Stomach smooth muscle (tissue), 2 donors: ENCODE results near the gene SULT1C4.

ENCODE experiments used
- H3K27ac ChIP-seq: one replicate; pipeline ENCODE4 v1.7.0; 2013; ENCODE audit warnings: mild to moderate bottlenecking, low read length, inconsistent platforms
- H3K27me3 ChIP-seq, 2 donors: one replicate each; pipeline ENCODE4 v1.7.0; 2013; ENCODE audit warnings: low read length in 2 of 2; ENCODE audit not compliant: insufficient read depth in 2 of 2, control insufficient read depth in 1 of 2
- H3K36me3 ChIP-seq, 2 donors: one replicate each; pipeline ENCODE4 v1.7.0; 2013; ENCODE audit warnings: low read length in 2 of 2; ENCODE audit not compliant: control insufficient read depth in 2 of 2, insufficient read depth in 2 of 2
- H3K4me1 ChIP-seq: one replicate; pipeline ENCODE4 v1.7.0; 2013; ENCODE audit warnings: low read length; ENCODE audit not compliant: control insufficient read depth, insufficient read depth
- H3K4me3 ChIP-seq, 2 donors: one replicate each; pipeline ENCODE4 v1.7.0; 2013; ENCODE audit warnings: low read length in 2 of 2
- H3K9ac ChIP-seq, 2 donors: one replicate each; pipeline ENCODE4 v1.7.0; 2013; ENCODE audit warnings: low read length in 2 of 2, mild to moderate bottlenecking in 1 of 2
- H3K9me3 ChIP-seq, 2 donors: one replicate each; pipeline ENCODE4 v1.7.0; 2013; ENCODE audit warnings: low read length in 2 of 2; ENCODE audit not compliant: control insufficient read depth in 2 of 2
- donor health status: healthy.
- donor health status: Pancreatic carcinoma.

Gene SULT1C4

DNA sequence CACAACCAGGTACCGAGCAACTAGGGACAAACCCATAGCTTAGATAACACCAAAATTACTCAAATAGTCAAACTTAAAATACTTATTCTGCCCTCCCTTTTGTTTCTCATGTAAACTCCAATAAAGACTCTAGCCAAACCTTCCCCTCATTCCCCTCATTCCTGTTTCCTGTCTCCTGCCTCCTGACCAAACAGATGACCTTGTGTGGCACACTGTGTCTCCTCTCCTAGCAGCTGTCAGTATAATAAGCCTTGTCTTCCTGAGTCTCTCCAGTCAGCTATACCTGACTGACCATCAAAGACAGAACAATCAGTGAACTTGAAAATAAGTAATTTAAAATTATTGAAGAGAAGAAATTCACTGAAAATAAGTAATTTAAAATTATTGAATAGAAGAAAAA lies 14.3 kb downstream of the SULT1C4 start:
- Histone ChIP-seq H3K9ac (no peak overlapping the region), H3K9me3 (peaks cover 0 to 9% of the 10 kb centered on the region in 2 donors), H3K27me3 (no peaks in the 10 kb centered on the region), H3K27ac (no peak overlapping the region), H3K4me1 (no peaks in the 10 kb centered on the region), H3K4me3 (no peak overlapping the region), H3K36me3 (peaks cover 0 to under 1% of the 10 kb centered on the region in 2 donors)

GRCh38 chr2:108393197-108393596 lies 15.4 kb downstream of the SULT1C4 start:
- Histone ChIP-seq H3K27me3 (no peaks in the 10 kb centered on the region), H3K4me3 (no peak overlapping the region), H3K36me3 (no peaks in the 10 kb centered on the region), H3K9me3 (peaks cover 0 to 9% of the 10 kb centered on the region in 2 donors), H3K4me1 (no peaks in the 10 kb centered on the region), H3K27ac (no peak overlapping the region), H3K9ac (no peak overlapping the region)

DNA sequence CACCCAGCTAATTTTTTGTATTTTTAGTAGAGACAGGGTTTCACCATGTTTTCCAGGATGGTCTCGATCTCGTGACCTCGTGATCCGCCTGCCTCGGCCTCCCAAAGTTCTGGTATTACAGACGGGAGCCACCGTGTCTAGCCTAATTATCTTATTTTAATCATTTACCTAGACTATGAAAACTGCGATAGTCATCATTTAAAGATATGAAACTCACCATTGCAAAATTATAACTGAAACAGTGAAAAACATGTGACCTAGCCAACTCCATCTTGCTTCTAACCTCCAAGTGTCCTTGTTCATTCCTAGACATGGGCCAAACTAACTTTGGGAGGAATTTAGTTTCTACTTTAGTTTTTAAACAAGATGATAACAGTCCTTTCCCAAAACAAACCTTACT lies 17.4 kb downstream of the SULT1C4 start:
- H3K9ac ChIP-seq, result no peak overlapping the region
- H3K36me3 ChIP-seq, result no peaks in the 10 kb centered on the region
- H3K9me3 ChIP-seq, result peaks cover 6 to 26% of the 10 kb centered on the region in 2 donors
- no peaks in the 10 kb centered on the region for H3K27me3 ChIP-seq
- H3K4me1 ChIP-seq, result no peaks in the 10 kb centered on the region
- no peak overlapping the region for H3K4me3 ChIP-seq
- no peak overlapping the region for H3K27ac ChIP-seq

- H3K4me3 ChIP-seq, result no peak overlapping the region
- H3K27me3 ChIP-seq, result no peaks in the 10 kb centered on the region
- no peaks in the 10 kb centered on the region for H3K36me3 ChIP-seq
- H3K9me3 ChIP-seq, result peaks cover 6 to 20% of the 10 kb centered on the region in 2 donors
- no peaks in the 10 kb centered on the region for H3K4me1 ChIP-seq
- H3K9ac ChIP-seq, result no peak overlapping the region
- no peak overlapping the region for H3K27ac ChIP-seq
Measured at GRCh38 chr2:108396845-108397244, 19.1 kb downstream of the SULT1C4 start.

GRCh38 chr2:108399479-108399878 lies 21.7 kb downstream of the SULT1C4 start:
- Histone ChIP-seq H3K27me3 (no peaks in the 10 kb centered on the region), H3K36me3 (no peaks in the 10 kb centered on the region), H3K27ac (no peak overlapping the region), H3K9ac (no peak overlapping the region), H3K4me1 (peaks cover 3% of the 10 kb centered on the region), H3K9me3 (peaks cover 6 to 18% of the 10 kb centered on the region in 2 donors), H3K4me3 (no peak overlapping the region)

DNA sequence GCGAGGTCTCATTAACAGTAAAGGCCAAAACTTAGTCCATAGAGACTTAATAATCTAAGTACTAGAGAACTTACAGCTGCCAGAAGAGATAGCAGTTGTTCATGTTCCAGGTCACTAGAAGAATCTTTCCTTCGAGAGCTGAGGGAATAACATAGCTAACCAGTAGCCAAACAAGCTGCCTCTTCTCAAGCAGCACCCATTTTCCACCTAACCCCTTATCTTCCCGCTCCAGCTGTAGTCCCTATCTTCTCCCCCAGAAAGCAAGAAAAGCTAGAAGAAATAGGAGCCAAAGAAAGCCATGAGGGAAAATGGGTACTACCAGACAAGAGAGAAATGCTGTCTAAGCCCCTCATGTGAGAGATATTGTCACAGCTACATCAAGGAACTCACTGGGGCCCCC lies 24.0 kb downstream of the SULT1C4 start:
- H3K27ac ChIP-seq, result no peak overlapping the region
- H3K36me3 ChIP-seq, result no peaks in the 10 kb centered on the region
- no peaks in the 10 kb centered on the region for H3K27me3 ChIP-seq
- H3K9ac ChIP-seq, result no peak overlapping the region
- H3K4me1 ChIP-seq, result peaks cover 3% of the 10 kb centered on the region
- H3K9me3 ChIP-seq, result peaks cover 6 to 18% of the 10 kb centered on the region in 2 donors
- no peak overlapping the region for H3K4me3 ChIP-seq

DNA sequence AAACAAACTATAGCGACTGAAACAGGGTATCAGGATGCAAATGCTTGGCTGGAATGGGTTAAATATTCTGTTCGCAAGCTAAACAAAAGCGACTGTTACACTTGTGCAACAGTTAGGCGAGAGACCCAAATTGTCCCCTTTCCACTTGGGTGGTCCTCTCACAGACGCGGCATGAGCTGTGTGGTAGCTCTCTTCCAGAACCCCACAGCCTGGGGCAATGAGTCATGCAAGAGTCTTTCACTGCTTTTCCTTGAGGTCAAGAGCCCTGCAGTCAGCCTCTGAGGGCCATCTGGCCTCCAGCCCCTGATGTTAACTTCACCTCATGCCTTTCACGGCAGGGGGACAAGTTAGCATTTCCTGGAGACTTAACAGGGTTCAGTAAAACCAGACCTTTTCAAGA lies 25.7 kb downstream of the SULT1C4 start:
- no peaks in the 10 kb centered on the region for H3K27me3 ChIP-seq
- H3K27ac ChIP-seq, result no peak overlapping the region
- no peak overlapping the region for H3K4me3 ChIP-seq
- no peaks in the 10 kb centered on the region for H3K36me3 ChIP-seq
- H3K9me3 ChIP-seq, result peaks cover 6 to 16% of the 10 kb centered on the region in 2 donors
- peaks cover 3% of the 10 kb centered on the region for H3K4me1 ChIP-seq
- no peak overlapping the region for H3K9ac ChIP-seq

DNA sequence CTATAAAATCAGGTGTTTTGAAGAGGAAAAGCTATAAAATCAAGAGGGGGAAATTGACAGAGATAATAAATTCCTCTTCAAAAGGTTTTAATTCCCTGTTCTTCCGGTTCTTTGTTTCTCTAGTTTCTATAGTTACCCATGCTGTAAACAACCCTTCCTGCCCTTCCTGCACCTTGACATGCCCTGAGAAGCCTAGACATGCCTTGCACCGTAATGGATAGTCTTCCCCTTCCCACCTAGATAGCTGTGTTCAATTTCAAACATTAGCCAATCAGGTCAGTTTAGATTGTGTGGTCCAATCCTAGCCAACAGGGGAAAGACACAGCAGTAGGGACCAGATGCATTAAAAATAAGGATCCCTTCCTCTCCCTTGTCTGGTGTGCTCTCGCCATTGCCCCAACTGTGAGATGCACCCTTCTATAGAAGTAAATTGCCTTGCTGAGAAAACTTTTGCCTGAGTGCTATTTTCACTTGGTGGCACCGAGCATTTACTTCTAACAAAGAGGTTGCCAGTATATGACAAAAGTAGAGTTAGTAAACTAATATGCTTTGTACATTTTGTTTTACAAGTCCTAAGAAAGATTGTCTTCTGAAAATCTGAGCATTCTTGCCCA lies 27.1 kb downstream of the SULT1C4 start:
- Histone ChIP-seq H3K9ac (no peak overlapping the region), H3K27ac (no peak overlapping the region), H3K36me3 (no peaks in the 10 kb centered on the region), H3K4me3 (no peak overlapping the region), H3K4me1 (peaks cover 3% of the 10 kb centered on the region), H3K27me3 (no peaks in the 10 kb centered on the region), H3K9me3 (peaks cover 0 to 3% of the 10 kb centered on the region in 2 donors)

- Histone ChIP-seq H3K4me1 (peaks cover 3% of the 10 kb centered on the region), H3K27me3 (no peaks in the 10 kb centered on the region), H3K4me3 (no peak overlapping the region), H3K36me3 (no peaks in the 10 kb centered on the region), H3K9ac (no peak overlapping the region), H3K27ac (no peak overlapping the region), H3K9me3 (no peaks in the 10 kb centered on the region)
Measured at GRCh38 chr2:108407864-108408729, 30.3 kb downstream of the SULT1C4 start.

DNA sequence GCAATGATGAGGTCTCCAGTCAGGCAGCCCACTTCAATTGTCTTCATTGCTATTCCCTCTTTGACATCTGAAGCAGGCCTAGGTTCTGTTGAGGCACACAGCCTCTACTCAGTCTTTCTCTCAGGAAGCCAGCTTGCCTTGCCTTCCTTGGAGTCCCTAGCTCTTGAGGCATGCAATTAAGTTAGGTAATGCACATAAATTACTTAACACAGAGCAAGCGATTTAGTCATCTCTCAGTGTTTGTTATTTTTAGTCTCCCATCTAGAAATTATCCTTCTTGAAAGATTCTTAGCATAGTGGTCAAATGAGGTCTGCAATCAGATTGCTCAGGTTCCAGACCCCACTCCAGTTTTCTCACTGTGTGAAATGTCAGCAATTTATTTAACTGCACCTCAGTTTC lies 32.0 kb downstream of the SULT1C4 start:
- no peaks in the 10 kb centered on the region for H3K9me3 ChIP-seq
- no peak overlapping the region for H3K9ac ChIP-seq
- H3K27ac ChIP-seq, result no peak overlapping the region
- no peaks in the 10 kb centered on the region for H3K36me3 ChIP-seq
- H3K27me3 ChIP-seq, result no peaks in the 10 kb centered on the region
- H3K4me1 ChIP-seq, result no peaks in the 10 kb centered on the region
- no peak overlapping the region for H3K4me3 ChIP-seq
